Suprapubic skin (tissue), 4 donors: ENCODE results near the gene NHLH1.

Source experiments
- EP300 ChIP-seq: sonication (generic); formaldehyde crosslinking; IDR thresholded peaks from one replicate; pipeline ENCODE4 v1.6.1; 2017; ENCODE audit warnings: antibody characterized with exemption
- POLR2A ChIP-seq, 2 donors: fragments of 450-650 bp; IDR thresholded peaks; one replicate each; pipeline ENCODE4 v1.6.1; 2017; ENCODE audit warnings: antibody characterized with exemption in 2 of 2, mild to moderate bottlenecking in 2 of 2, moderate library complexity in 2 of 2
- POLR2AphosphoS5 ChIP-seq, 3 donors: sonication (generic); formaldehyde crosslinking; IDR thresholded peaks; one replicate each; pipeline ENCODE4 v1.6.1; 2017; ENCODE audit warnings: antibody characterized with exemption in 3 of 3
- TF ChIP-seq, protein P1 (sequence below), 2 donors: fragments of 200-600 bp in 1 of 2; fragments of 450-650 bp in 1 of 2; sonication (generic) in 1 of 2; IDR thresholded peaks; one replicate each; pipeline ENCODE4 v1.5.1; 2016 to 2019; ENCODE audit warnings: antibody characterized with exemption in 2 of 2, mild to moderate bottlenecking in 1 of 2, moderate library complexity in 1 of 2

- TF ChIP-seq, protein P1, sequence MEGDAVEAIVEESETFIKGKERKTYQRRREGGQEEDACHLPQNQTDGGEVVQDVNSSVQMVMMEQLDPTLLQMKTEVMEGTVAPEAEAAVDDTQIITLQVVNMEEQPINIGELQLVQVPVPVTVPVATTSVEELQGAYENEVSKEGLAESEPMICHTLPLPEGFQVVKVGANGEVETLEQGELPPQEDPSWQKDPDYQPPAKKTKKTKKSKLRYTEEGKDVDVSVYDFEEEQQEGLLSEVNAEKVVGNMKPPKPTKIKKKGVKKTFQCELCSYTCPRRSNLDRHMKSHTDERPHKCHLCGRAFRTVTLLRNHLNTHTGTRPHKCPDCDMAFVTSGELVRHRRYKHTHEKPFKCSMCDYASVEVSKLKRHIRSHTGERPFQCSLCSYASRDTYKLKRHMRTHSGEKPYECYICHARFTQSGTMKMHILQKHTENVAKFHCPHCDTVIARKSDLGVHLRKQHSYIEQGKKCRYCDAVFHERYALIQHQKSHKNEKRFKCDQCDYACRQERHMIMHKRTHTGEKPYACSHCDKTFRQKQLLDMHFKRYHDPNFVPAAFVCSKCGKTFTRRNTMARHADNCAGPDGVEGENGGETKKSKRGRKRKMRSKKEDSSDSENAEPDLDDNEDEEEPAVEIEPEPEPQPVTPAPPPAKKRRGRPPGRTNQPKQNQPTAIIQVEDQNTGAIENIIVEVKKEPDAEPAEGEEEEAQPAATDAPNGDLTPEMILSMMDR (IDR thresholded peaks at IDR 0.05) = no peak
- TF ChIP-seq POLR2AphosphoS5 (IDR thresholded peaks at IDR 0.05) = no peak
- TF ChIP-seq POLR2A (IDR thresholded peaks at IDR 0.05) = no peak
- TF ChIP-seq EP300 = no peak
Measured at GRCh38 chr1:160330119-160330518, 36.8 kb upstream of the NHLH1 start.
